Nephron progenitor cell (in vitro differentiated cells): ENCODE results near the gene P2RX2.

ENCODE experiments used
- DNase-seq: peaks from one replicate; pipeline ENCODE4 v3.0.0; 2021
- H3K27ac Mint-ChIP-seq: 2 replicates; pipeline ENCODE4 v1.8.0; 2021; ENCODE audit warnings: mild to moderate bottlenecking, moderate library complexity, mixed read lengths
- H3K27me3 Mint-ChIP-seq: 2 replicates; pipeline ENCODE4 v1.8.0; 2021; ENCODE audit warnings: mild to moderate bottlenecking, low read depth, mixed read lengths; ENCODE audit not compliant: poor library complexity
- H3K36me3 Mint-ChIP-seq: 2 replicates; pipeline ENCODE4 v1.8.0; 2021; ENCODE audit warnings: low read depth, mixed read lengths
- H3K4me1 Mint-ChIP-seq: 2 replicates; pipeline ENCODE4 v1.8.0; 2021; ENCODE audit warnings: mixed read lengths
- H3K4me3 Mint-ChIP-seq: 2 replicates; pipeline ENCODE4 v1.8.0; 2021; ENCODE audit warnings: mild to moderate bottlenecking, moderate library complexity, mixed read lengths
- H3K9me3 Mint-ChIP-seq: 2 replicates; pipeline ENCODE4 v1.8.0; 2021; ENCODE audit warnings: mild to moderate bottlenecking, moderate library complexity, mixed read lengths
- CTCF ChIP-seq: fragments of 200-600 bp; sonication (generic); IDR thresholded peaks from 2 replicates; pipeline ENCODE4 v1.5.0; 2021; ENCODE audit warnings: antibody characterized with exemption

Gene P2RX2

GRCh38 chr12:132572106-132572505, 46.5 kb upstream of the P2RX2 start:
- no peaks in the 10 kb centered on the region for H3K9me3 Mint-ChIP-seq
- DNase-seq = no peak
- H3K4me3 Mint-ChIP-seq = no peak overlapping the region
- no peaks in the 10 kb centered on the region for H3K4me1 Mint-ChIP-seq
- H3K27ac Mint-ChIP-seq = no peak overlapping the region
- peaks cover 9% of the 10 kb centered on the region for H3K36me3 Mint-ChIP-seq
- H3K27me3 Mint-ChIP-seq = no peaks in the 10 kb centered on the region
- no peak for TF ChIP-seq CTCF

GRCh38 chr12:132572801-132573760, 45.5 kb upstream of the P2RX2 start:
- Mint-ChIP-seq H3K9me3 (no peaks in the 10 kb centered on the region), H3K27me3 (no peaks in the 10 kb centered on the region), H3K4me1 (peaks cover 4% of the 10 kb centered on the region), H3K27ac (no peak overlapping the region), H3K4me3 (no peak overlapping the region), H3K36me3 (peaks cover 15% of the 10 kb centered on the region)
- no peak for TF ChIP-seq CTCF
- DNase-seq = no peak

- Mint-ChIP-seq H3K36me3 (peaks cover 28% of the 10 kb centered on the region), H3K27me3 (peaks cover 3% of the 10 kb centered on the region), H3K27ac (no peak overlapping the region), H3K4me3 (no peak overlapping the region), H3K9me3 (no peaks in the 10 kb centered on the region), H3K4me1 (peaks cover 18% of the 10 kb centered on the region)
- no peak for TF ChIP-seq CTCF
- DNase-seq = no peak
Observed at GRCh38 chr12:132574271-132574996, 44.1 kb upstream of the P2RX2 start.

GRCh38 chr12:132575661-132576060, 42.9 kb upstream of the P2RX2 start:
- Mint-ChIP-seq H3K27ac (no peak overlapping the region), H3K4me3 (no peak overlapping the region), H3K9me3 (no peaks in the 10 kb centered on the region), H3K27me3 (peaks cover 6% of the 10 kb centered on the region), H3K4me1 (peaks cover 28% of the 10 kb centered on the region), H3K36me3 (peaks cover 38% of the 10 kb centered on the region)
- no peak for DNase-seq
- TF ChIP-seq CTCF = no peak

GRCh38 chr12:132576701-132577100, 41.9 kb upstream of the P2RX2 start:
- H3K4me3 Mint-ChIP-seq = no peak overlapping the region
- peaks cover 40% of the 10 kb centered on the region for H3K36me3 Mint-ChIP-seq
- TF ChIP-seq CTCF = no peak
- peaks cover 28% of the 10 kb centered on the region for H3K4me1 Mint-ChIP-seq
- no peaks in the 10 kb centered on the region for H3K9me3 Mint-ChIP-seq
- peaks cover 11% of the 10 kb centered on the region for H3K27me3 Mint-ChIP-seq
- no peak for DNase-seq
- H3K27ac Mint-ChIP-seq = no peak overlapping the region
